ENCODE results near the gene ALKAL2.

DNA sequence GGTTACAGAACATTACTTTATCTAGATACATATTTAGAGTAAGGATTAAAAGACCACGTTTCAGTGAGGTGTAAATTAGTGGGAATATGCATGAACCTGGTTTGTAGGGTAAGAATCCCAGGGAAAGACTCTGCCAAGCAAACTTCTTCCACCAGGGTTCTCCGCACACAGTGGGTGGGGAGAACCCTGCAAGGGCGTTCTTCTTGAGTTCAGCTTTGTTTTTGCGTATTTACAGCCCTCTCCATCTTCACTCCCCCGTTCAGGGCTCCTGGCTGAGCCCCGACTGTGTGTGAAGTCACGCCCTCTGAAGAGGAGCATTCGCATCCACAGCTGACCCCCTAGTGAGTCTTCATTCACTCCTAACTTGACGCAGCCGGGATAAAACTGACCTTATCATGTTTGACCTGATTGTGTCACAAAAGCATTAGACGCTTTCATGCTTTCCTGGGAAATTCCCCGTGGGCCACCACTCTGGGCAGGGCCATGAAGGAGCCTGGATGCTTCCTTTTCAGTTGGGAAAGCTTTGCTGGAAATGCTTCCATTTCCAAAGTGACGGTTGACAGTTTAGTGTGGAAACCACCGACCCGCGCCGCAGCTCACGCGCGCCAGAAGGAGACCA, 1.0 kb downstream of the ALKAL2 start:
- TF ChIP-seq, protein P1, sequence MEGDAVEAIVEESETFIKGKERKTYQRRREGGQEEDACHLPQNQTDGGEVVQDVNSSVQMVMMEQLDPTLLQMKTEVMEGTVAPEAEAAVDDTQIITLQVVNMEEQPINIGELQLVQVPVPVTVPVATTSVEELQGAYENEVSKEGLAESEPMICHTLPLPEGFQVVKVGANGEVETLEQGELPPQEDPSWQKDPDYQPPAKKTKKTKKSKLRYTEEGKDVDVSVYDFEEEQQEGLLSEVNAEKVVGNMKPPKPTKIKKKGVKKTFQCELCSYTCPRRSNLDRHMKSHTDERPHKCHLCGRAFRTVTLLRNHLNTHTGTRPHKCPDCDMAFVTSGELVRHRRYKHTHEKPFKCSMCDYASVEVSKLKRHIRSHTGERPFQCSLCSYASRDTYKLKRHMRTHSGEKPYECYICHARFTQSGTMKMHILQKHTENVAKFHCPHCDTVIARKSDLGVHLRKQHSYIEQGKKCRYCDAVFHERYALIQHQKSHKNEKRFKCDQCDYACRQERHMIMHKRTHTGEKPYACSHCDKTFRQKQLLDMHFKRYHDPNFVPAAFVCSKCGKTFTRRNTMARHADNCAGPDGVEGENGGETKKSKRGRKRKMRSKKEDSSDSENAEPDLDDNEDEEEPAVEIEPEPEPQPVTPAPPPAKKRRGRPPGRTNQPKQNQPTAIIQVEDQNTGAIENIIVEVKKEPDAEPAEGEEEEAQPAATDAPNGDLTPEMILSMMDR (IDR thresholded peaks at IDR 0.05): no peak
- TF ChIP-seq EP300 (IDR thresholded peaks at IDR 0.05) (no peak), POLR2A (IDR thresholded peaks at IDR 0.05; ENCODE audit: low read depth) (no peak), POLR2AphosphoS5 (IDR thresholded peaks at IDR 0.05) (no peak)

Data from esophagus muscularis mucosa (tissue), 4 donors.